ENCODE results near the gene TPR. TPM values are rescaled to one million over a fixed set of nuclear protein-coding genes. Genes with fewer than 3 reads are reported as not detected.

TPR gene
- total RNA-seq, 1 donor from 2014 or later = 134 TPM

DNA sequence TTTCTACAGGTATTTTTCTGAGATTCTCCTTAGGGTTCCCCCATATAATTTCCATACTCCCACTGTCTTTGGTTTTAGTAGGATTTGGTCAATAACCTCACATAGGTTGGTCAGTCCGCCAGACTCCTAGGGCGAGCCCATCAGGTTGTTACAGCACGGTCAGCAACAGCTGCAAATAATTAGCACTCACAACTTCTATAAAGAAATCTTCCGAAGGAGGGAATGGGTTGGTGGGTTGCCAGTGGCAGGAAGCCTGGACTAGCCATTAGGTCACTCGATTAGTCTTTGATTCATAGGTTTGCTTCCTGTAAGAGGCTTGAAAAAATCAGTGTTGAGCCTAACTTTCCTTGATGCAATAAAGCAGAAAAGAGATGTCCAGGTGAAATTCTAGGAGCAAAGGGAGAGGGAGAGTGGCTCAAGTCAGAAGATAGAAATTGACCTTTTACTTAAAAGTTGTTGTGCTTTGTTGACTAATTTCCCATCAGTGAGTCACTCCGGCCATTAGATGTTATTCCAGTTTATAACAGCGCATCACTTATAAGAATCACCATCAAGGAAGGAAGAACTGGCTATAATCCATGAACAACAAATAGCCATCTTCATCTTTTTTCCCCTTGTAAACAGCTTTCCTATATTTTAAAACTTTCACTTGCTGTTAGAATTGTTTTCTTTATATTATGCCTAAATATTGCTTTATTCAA is 88.3 kb downstream of the TPR start:
- Mint-ChIP-seq H3K9me3 (ENCODE audit: low read depth) (no peaks in the 10 kb centered on the region), H3K4me3 (ENCODE audit: low read depth) (no peak overlapping the region), H3K36me3 (ENCODE audit: insufficient read depth) (no peaks in the 10 kb centered on the region), H3K27ac (no peak overlapping the region), H3K4me1 (ENCODE audit: low read depth) (no peaks in the 10 kb centered on the region), H3K27me3 (no peaks in the 10 kb centered on the region)
- DNase-seq (ENCODE audit: low spot score, unreplicated experiment) = no peak
- TF ChIP-seq, protein P1, sequence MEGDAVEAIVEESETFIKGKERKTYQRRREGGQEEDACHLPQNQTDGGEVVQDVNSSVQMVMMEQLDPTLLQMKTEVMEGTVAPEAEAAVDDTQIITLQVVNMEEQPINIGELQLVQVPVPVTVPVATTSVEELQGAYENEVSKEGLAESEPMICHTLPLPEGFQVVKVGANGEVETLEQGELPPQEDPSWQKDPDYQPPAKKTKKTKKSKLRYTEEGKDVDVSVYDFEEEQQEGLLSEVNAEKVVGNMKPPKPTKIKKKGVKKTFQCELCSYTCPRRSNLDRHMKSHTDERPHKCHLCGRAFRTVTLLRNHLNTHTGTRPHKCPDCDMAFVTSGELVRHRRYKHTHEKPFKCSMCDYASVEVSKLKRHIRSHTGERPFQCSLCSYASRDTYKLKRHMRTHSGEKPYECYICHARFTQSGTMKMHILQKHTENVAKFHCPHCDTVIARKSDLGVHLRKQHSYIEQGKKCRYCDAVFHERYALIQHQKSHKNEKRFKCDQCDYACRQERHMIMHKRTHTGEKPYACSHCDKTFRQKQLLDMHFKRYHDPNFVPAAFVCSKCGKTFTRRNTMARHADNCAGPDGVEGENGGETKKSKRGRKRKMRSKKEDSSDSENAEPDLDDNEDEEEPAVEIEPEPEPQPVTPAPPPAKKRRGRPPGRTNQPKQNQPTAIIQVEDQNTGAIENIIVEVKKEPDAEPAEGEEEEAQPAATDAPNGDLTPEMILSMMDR (IDR thresholded peaks at IDR 0.05; ENCODE audit: unreplicated experiment) = no peak

DNA sequence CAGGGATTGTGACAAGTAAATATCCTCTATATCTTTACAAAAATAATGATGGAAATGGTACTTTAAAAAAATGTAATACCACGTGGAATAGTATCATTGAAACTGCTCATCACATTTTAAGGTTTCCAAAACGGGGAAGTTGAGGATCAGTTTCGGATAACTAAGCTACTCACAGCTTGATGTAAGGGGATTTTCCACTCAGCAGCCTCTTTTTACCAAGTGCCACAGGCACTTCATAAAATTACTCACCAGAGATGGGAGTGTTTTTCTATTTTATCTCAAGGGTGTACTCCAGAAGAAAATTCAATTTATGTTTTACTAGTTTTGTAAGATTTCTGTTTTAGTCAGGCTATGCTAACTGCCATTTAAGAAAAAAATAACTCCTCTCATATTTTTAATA is 91.7 kb downstream of the TPR start:
- no peak for DNase-seq (ENCODE audit: low spot score, unreplicated experiment)
- Mint-ChIP-seq H3K4me3 (ENCODE audit: low read depth) (no peak overlapping the region), H3K36me3 (ENCODE audit: insufficient read depth) (no peaks in the 10 kb centered on the region), H3K4me1 (ENCODE audit: low read depth) (no peaks in the 10 kb centered on the region), H3K27me3 (no peaks in the 10 kb centered on the region), H3K27ac (no peak overlapping the region), H3K9me3 (ENCODE audit: low read depth) (no peaks in the 10 kb centered on the region)
- TF ChIP-seq, protein P1 (IDR thresholded peaks at IDR 0.05; ENCODE audit: unreplicated experiment) = no peak

- Mint-ChIP-seq H3K9me3 (ENCODE audit: low read depth) (no peaks in the 10 kb centered on the region), H3K4me1 (ENCODE audit: low read depth) (no peaks in the 10 kb centered on the region), H3K27ac (no peak overlapping the region), H3K4me3 (ENCODE audit: low read depth) (no peak overlapping the region), H3K27me3 (no peaks in the 10 kb centered on the region), H3K36me3 (ENCODE audit: insufficient read depth) (no peaks in the 10 kb centered on the region)
- TF ChIP-seq, protein P1 (IDR thresholded peaks at IDR 0.05; ENCODE audit: unreplicated experiment) = no peak
- DNase-seq (ENCODE audit: low spot score, unreplicated experiment) = no peak
Measured at GRCh38 chr1:186282466-186282865, 92.6 kb downstream of the TPR start.

- DNase-seq (ENCODE audit: low spot score, unreplicated experiment) = no peak
Measured at GRCh38 chr1:186275822-186276221, 99.2 kb downstream of the TPR start.

DNA sequence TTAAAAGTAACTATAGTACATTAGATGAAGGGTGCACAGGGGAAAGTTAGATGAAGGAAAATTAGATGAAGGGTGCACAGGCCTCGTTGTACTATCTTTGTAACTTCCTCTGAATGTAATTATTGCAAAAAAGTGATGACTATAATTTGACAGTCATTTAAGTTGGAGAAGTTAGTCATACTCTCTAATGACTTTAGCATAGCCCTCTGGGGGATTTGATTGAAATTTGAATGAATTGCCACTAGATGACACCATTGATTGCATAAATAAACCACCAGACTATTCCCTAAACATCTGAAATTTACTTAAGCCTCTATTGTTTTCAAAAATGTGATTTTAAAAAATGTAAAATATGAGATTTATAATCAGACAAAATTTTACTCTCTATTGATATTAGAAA is 102.6 kb downstream of the TPR start:
- H3K4me1 Mint-ChIP-seq (ENCODE audit: low read depth) = no peaks in the 10 kb centered on the region
- no peak for DNase-seq (ENCODE audit: low spot score, unreplicated experiment)
- TF ChIP-seq, protein P1 (IDR thresholded peaks at IDR 0.05; ENCODE audit: unreplicated experiment) = no peak
- H3K4me3 Mint-ChIP-seq (ENCODE audit: low read depth) = no peak overlapping the region
- no peaks in the 10 kb centered on the region for H3K36me3 Mint-ChIP-seq (ENCODE audit: insufficient read depth)
- no peak overlapping the region for H3K27ac Mint-ChIP-seq
- H3K9me3 Mint-ChIP-seq (ENCODE audit: low read depth) = peaks cover 3% of the 10 kb centered on the region
- H3K27me3 Mint-ChIP-seq = no peaks in the 10 kb centered on the region

More at GRCh38 chr1:186275822-186276221, 99.2 kb downstream of the TPR start:
- H3K27ac Mint-ChIP-seq = no peak overlapping the region
- TF ChIP-seq, protein P1 (IDR thresholded peaks at IDR 0.05; ENCODE audit: unreplicated experiment) = no peak
- no peak overlapping the region for H3K4me3 Mint-ChIP-seq (ENCODE audit: low read depth)
- H3K4me1 Mint-ChIP-seq (ENCODE audit: low read depth) = no peaks in the 10 kb centered on the region
- no peaks in the 10 kb centered on the region for H3K27me3 Mint-ChIP-seq
- no peaks in the 10 kb centered on the region for H3K9me3 Mint-ChIP-seq (ENCODE audit: low read depth)
- H3K36me3 Mint-ChIP-seq (ENCODE audit: insufficient read depth) = no peaks in the 10 kb centered on the region

Data from progenitor cell of endocrine pancreas (in vitro differentiated cells).